HEK293 (cell line): Measurements from ENCODE around the gene HMGXB3.

Experiments
- CTCF ChIA-PET: fragments of 350-600 bp; formaldehyde crosslinking; extraction: SDS; loops from one replicate; lab custom pipeline; 2021; ENCODE audit warnings: antibody characterized with exemption; lab: Yijun Ruan, JAX
- POLR2A ChIA-PET: fragments of 300-600 bp; formaldehyde crosslinking; extraction: SDS; loops from one replicate; lab custom pipeline; 2020; ENCODE audit warnings: antibody characterized with exemption, inconsistent platforms; lab: Yijun Ruan, JAX
- H3K27ac ChIP-seq: fragments of 200-500 bp; sonication (Bioruptor generic); 2 replicates; pipeline ENCODE4 v1.5.1; 2014; ENCODE audit warnings: low read depth, low read length, control low read depth, inconsistent platforms; ENCODE audit errors: extremely low read depth
- H3K36me3 ChIP-seq, 2 experiments: fragments of 200-500 bp in 1 of 2; sonication (Bioruptor generic) in 1 of 2; 1 replicate in 1 of 2; 2 replicates in 1 of 2; pipeline ENCODE4 v1.5.1; 2014 to 2017; ENCODE audit warnings: inconsistent platforms in 2 of 2, low read length in 2 of 2; ENCODE audit not compliant: control insufficient read depth in 2 of 2, insufficient read depth in 1 of 2
- H3K4me1 ChIP-seq: fragments of 200-500 bp; sonication (Bioruptor generic); 2 replicates; pipeline ENCODE4 v1.5.1; 2014; ENCODE audit warnings: mild to moderate bottlenecking, low read length, inconsistent platforms; ENCODE audit not compliant: control insufficient read depth, insufficient read depth
- H3K4me3 ChIP-seq: 2 replicates; pipeline ENCODE4 v1.5.1; 2011; ENCODE audit warnings: low read depth, mild to moderate bottlenecking, control low read depth, low read length, moderate library complexity
- H3K9me3 ChIP-seq: fragments of 200-500 bp; sonication (Bioruptor generic); 2 replicates; pipeline ENCODE4 v1.5.1; 2014; ENCODE audit warnings: low read depth, low read length, inconsistent platforms; ENCODE audit not compliant: control insufficient read depth, insufficient read depth
- BCL11A ChIP-seq: fragments of 450-650 bp; formaldehyde crosslinking; IDR thresholded peaks from 2 replicates; pipeline ENCODE4 v1.5.1; 2016; ENCODE audit warnings: low read depth, missing biosample characterization, missing genetic modification characterization
- CTCF ChIP-seq: fragments of 450-650 bp; formaldehyde crosslinking; IDR thresholded peaks from 2 replicates; pipeline ENCODE4 v1.5.1; 2016; ENCODE audit warnings: missing biosample characterization, missing genetic modification characterization
- GLI2 ChIP-seq: fragments of 450-650 bp; formaldehyde crosslinking; IDR thresholded peaks from 2 replicates; pipeline ENCODE4; 2017; ENCODE audit warnings: missing biosample characterization, missing genetic modification characterization, low read depth, borderline replicate concordance
- HIC1 ChIP-seq: fragments of 450-650 bp; formaldehyde crosslinking; IDR thresholded peaks from 2 replicates; pipeline ENCODE4 v1.5.1; 2016; ENCODE audit warnings: missing biosample characterization, missing genetic modification characterization
- INSM2 ChIP-seq: fragments of 450-650 bp; formaldehyde crosslinking; IDR thresholded peaks from 2 replicates; pipeline ENCODE4 v1.5.1; 2016; ENCODE audit warnings: missing biosample characterization, missing genetic modification characterization
- OSR2 ChIP-seq: fragments of 450-650 bp; formaldehyde crosslinking; IDR thresholded peaks from 2 replicates; pipeline ENCODE4 v1.5.1; 2016; ENCODE audit warnings: missing biosample characterization, missing genetic modification characterization
- SALL2 ChIP-seq: fragments of 450-650 bp; formaldehyde crosslinking; IDR thresholded peaks from 2 replicates; pipeline ENCODE4 v1.5.0; 2017; ENCODE audit warnings: missing biosample characterization, mild to moderate bottlenecking, missing genetic modification characterization, borderline replicate concordance
- SETDB1 ChIP-seq: IDR thresholded peaks from one replicate; pipeline ENCODE4 v1.6.1; 2017; ENCODE audit warnings: mild to moderate bottlenecking, low read length, moderate library complexity, mixed read lengths; ENCODE audit not compliant: insufficient read length
- ZBTB20 ChIP-seq: fragments of 450-650 bp; formaldehyde crosslinking; IDR thresholded peaks from 2 replicates; pipeline ENCODE4 v1.5.1; 2016; ENCODE audit warnings: missing biosample characterization, missing genetic modification characterization
- ZNF10 ChIP-seq: fragments of 450-650 bp; formaldehyde crosslinking; IDR thresholded peaks from 2 replicates; pipeline ENCODE4 v1.5.1; 2017; ENCODE audit warnings: missing biosample characterization, missing genetic modification characterization
- ZNF175 ChIP-seq: fragments of 450-650 bp; formaldehyde crosslinking; IDR thresholded peaks from 2 replicates; pipeline ENCODE4 v1.5.1; 2016; ENCODE audit warnings: missing biosample characterization, missing genetic modification characterization
- ZNF335 ChIP-seq: fragments of 450-650 bp; formaldehyde crosslinking; conservative IDR thresholded peaks from 2 replicates; pipeline ENCODE4 v1.5.1; 2016; ENCODE audit warnings: missing biosample characterization, missing genetic modification characterization
- ZNF362 ChIP-seq: fragments of 450-650 bp; formaldehyde crosslinking; IDR thresholded peaks from 2 replicates; pipeline ENCODE4 v1.5.1; 2016; ENCODE audit warnings: missing biosample characterization, missing genetic modification characterization
- ZNF394 ChIP-seq: fragments of 450-650 bp; formaldehyde crosslinking; IDR thresholded peaks from 2 replicates; pipeline ENCODE4 v1.5.1; 2016; ENCODE audit warnings: missing biosample characterization, missing genetic modification characterization, mild to moderate bottlenecking, moderate library complexity, borderline replicate concordance
- ZNF510 ChIP-seq: fragments of 450-650 bp; formaldehyde crosslinking; IDR thresholded peaks from 2 replicates; pipeline ENCODE4 v1.5.1; 2018; ENCODE audit warnings: mild to moderate bottlenecking, missing genetic modification characterization, missing biosample characterization; ENCODE audit not compliant: insufficient replicate concordance
- ZNF629 ChIP-seq: fragments of 450-650 bp; formaldehyde crosslinking; IDR thresholded peaks from 2 replicates; pipeline ENCODE4 v1.5.1; 2017; ENCODE audit warnings: missing biosample characterization, missing genetic modification characterization
- ZNF776 ChIP-seq: fragments of 450-650 bp; formaldehyde crosslinking; IDR thresholded peaks from 2 replicates; pipeline ENCODE4 v1.5.0; 2017; ENCODE audit warnings: missing biosample characterization, missing genetic modification characterization, borderline replicate concordance
- ZNF792 ChIP-seq: fragments of 450-650 bp; formaldehyde crosslinking; IDR thresholded peaks from 2 replicates; pipeline ENCODE4 v1.5.1; 2016; ENCODE audit warnings: missing biosample characterization, missing genetic modification characterization
- TF ChIP-seq, protein P1 (sequence below): fragments of 450-650 bp; formaldehyde crosslinking; conservative IDR thresholded peaks from 2 replicates; pipeline ENCODE4 v1.5.1; 2016; ENCODE audit warnings: low read depth, missing biosample characterization, missing genetic modification characterization

The HMGXB3 gene

DNA sequence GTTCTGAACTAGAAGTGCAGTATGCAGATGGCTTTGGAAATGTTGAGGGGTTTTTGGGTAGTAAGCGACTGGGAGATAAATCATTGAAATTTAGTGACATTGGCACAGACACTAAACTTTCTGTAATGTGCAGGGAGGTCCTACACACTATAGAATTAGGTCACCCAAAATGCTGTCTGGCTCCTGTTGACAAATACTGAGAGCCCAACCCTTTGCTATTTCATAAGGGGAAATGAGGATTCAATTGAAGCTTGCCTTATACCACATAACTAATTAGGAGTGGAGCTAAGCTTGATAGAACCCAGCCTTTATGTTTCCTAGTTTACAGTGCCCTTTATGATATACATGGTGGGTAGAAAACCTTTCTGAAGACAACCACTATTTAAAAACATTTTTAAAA is 22.6 kb downstream of the HMGXB3 start:
- H3K9me3 ChIP-seq = no peaks in the 10 kb centered on the region
- H3K4me3 ChIP-seq = no peak overlapping the region
- H3K27ac ChIP-seq = no peak overlapping the region
- POLR2A ChIA-PET = interaction anchor here (0.7 kb wide), 1 partner anchor 15 kb away, joined by 5 read pairs; no protein-coding TSS in a partner anchor
- TF ChIP-seq ZNF394 (tag by site-specific recombination) (no peak), GLI2 (tag by site-specific recombination) (no peak), ZBTB20 (tag by site-specific recombination) (no peak), BCL11A (tag by site-specific recombination) (no peak), ZNF776 (no peak), ZNF362 (tag by site-specific recombination) (no peak), CTCF (tag by site-specific recombination) (no peak), INSM2 (tag by site-specific recombination) (no peak)
- TF ChIP-seq, all 188 proteins: peak for 0
- Histone ChIP-seq H3K4me1 (no peaks in the 10 kb centered on the region), H3K36me3 (peaks cover 71 to 97% of the 10 kb centered on the region in 2 experiments)
- CTCF ChIA-PET = interaction anchor here (1.1 to 2.1 kb wide), 2 partner anchors 16 to 30 kb away, joined by 5 to 11 read pairs; no protein-coding TSS in a partner anchor

- H3K4me3 ChIP-seq = no peak overlapping the region
- no peaks in the 10 kb centered on the region for H3K9me3 ChIP-seq
- peaks cover 67 to 94% of the 10 kb centered on the region in 2 experiments for H3K36me3 ChIP-seq
- H3K4me1 ChIP-seq = no peaks in the 10 kb centered on the region
- H3K27ac ChIP-seq = no peak overlapping the region
- TF ChIP-seq SALL2 (tag by site-specific recombination) = no peak
- no peak for TF ChIP-seq ZNF175
- no peak for TF ChIP-seq ZNF629 (tag by site-specific recombination)
- TF ChIP-seq ZNF510 = no peak
- POLR2A ChIA-PET = no interaction called here
- CTCF ChIA-PET = no interaction called here
Observed at GRCh38 chr5:150024346-150024984, 23.9 kb downstream of the HMGXB3 start.

DNA sequence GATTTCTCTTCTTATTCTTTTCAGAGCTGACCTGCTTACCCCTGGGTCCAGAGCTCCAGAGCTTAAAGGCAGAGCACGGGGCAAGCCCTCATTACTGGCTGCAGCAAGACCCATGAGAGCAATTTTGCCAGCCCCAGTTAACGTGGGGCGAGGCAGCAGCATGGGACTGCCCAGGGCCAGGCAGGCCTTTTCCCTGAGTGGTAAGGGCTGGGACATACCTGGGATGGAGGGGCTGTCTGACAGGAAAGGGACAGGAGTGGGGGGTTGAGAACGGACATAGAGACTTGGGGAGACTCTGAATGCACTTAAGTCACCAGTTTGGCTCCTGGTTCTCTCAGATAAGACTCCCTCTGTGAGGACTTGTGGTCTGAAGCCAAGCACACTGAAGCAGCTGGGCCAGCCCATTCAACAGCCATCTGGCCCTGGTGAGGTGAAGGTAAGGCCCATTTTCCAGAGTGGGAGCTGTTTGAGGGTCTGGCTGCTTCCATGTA is 26.2 kb downstream of the HMGXB3 start:
- ChIA-PET CTCF (interaction anchor here (0.6 kb wide), 1 partner anchor 138 kb away, joined by 4 read pairs; no protein-coding TSS in a partner anchor), POLR2A (no interaction called here)
- Histone ChIP-seq H3K36me3 (peaks cover 60 to 93% of the 10 kb centered on the region in 2 experiments), H3K9me3 (no peaks in the 10 kb centered on the region), H3K27ac (no peak overlapping the region), H3K4me1 (no peaks in the 10 kb centered on the region), H3K4me3 (no peak overlapping the region)
- TF ChIP-seq, protein P1, sequence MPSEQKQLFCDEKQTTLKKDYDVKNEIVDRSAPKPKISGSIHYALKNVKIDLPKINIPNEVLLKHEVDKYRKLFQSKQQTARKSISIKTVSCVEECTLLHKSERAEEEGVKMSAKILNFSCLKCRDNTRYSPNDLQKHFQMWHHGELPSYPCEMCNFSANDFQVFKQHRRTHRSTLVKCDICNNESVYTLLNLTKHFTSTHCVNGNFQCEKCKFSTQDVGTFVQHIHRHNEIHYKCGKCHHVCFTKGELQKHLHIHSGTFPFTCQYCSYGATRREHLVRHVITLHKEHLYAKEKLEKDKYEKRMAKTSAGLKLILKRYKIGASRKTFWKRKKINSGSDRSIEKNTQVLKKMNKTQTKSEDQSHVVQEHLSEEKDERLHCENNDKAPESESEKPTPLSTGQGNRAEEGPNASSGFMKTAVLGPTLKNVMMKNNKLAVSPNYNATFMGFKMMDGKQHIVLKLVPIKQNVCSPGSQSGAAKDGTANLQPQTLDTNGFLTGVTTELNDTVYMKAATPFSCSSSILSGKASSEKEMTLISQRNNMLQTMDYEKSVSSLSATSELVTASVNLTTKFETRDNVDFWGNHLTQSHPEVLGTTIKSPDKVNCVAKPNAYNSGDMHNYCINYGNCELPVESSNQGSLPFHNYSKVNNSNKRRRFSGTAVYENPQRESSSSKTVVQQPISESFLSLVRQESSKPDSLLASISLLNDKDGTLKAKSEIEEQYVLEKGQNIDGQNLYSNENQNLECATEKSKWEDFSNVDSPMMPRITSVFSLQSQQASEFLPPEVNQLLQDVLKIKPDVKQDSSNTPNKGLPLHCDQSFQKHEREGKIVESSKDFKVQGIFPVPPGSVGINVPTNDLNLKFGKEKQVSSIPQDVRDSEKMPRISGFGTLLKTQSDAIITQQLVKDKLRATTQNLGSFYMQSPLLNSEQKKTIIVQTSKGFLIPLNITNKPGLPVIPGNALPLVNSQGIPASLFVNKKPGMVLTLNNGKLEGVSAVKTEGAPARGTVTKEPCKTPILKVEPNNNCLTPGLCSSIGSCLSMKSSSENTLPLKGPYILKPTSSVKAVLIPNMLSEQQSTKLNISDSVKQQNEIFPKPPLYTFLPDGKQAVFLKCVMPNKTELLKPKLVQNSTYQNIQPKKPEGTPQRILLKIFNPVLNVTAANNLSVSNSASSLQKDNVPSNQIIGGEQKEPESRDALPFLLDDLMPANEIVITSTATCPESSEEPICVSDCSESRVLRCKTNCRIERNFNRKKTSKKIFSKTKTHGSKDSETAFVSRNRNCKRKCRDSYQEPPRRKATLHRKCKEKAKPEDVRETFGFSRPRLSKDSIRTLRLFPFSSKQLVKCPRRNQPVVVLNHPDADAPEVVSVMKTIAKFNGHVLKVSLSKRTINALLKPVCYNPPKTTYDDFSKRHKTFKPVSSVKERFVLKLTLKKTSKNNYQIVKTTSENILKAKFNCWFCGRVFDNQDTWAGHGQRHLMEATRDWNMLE (tag by site-specific recombination) = no peak
- TF ChIP-seq ZNF335 (tag by site-specific recombination) (no peak), OSR2 (no peak), ZNF10 (tag by site-specific recombination) (no peak), HIC1 (tag by site-specific recombination) (no peak), SETDB1 (no peak), ZNF792 (tag by site-specific recombination) (no peak)
